Measurements from ENCODE around the gene SNX5. TPM values are rescaled to one million over a fixed set of nuclear protein-coding genes. Genes with fewer than 3 reads are reported as not detected.

Gene SNX5
- total RNA-seq = 100 to 1,000 TPM in 1 of 4 donors, 10 to 100 TPM in 3; 49.9 to 114 (median 64.5) TPM

DNA sequence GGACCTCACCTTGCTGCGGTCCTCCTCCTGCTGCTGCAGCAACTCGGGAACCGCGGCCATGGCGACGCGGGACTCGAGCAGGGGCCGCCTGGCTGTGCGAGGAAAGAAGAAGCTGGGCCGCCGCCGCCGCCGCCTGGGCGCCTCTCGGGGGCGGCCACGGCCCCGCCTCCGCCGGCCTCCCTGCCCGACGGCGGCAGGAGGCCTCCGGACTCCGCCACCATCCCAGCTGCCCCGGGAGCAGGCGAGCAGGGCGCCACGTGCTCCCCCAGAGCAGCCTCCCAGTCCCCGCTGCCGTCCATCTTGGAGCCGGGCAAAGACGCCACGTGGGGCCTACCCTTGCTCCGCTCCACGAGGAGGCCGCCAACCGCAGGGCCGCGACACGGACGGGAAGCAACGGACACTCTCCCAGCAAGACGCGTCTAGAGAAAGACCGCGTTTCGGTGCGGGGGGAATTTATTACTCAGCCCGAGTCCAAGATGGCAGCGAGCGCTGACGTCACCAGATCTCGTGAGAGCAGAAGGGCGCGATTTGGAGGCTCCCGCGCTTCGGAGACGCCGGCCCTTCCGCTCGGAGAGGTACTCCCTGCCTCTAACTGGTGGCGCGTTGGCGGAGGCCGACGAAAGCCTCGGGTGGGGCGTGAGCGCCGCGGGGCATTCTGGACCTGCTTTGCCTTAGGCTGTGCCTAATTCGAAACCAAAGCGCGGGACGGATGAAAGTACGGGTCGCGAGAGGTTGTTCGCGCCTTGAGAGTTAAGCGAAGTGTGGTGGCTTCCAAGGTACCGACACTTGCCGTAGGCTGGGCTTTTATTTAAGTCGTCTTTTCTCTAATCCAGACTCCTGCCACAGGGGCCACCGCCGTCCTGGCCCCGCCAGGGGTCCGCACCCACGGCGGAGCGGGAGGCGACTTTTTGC, at the start of gene SNX5, which contains the start of gene MGME1:
Gene SNX5, minus strand, starts transcription at position 429 of the 912 bp plus-strand sequence. Its CDS starts 369 bp downstream, at position 60.
Gene MGME1, plus strand, starts transcription at position 653 of the 912 bp plus-strand sequence. CDS start 842 bp downstream, outside the sequence.
- peak within 1 kb of the TSS; percentile 98 for H3K27ac ChIP-seq

GRCh38 chr20:18018100-18018499, 49.5 kb upstream of the SNX5 start:
- Histone ChIP-seq H3K27ac (no peak overlapping the region), H3K36me3 (peaks cover 13% of the 10 kb centered on the region), H3K27me3 (no peaks in the 10 kb centered on the region), H3K4me3 (no peak overlapping the region), H3K9me3 (no peaks in the 10 kb centered on the region), H3K4me1 (no peaks in the 10 kb centered on the region)
- DNase-seq (ENCODE audit: low spot score in 2 of 2) = no peak
- 84% methylated on average over 10 of the region's 10 CpGs for WGBS
- TF ChIP-seq POLR2AphosphoS5 (IDR thresholded peaks at IDR 0.05) (no peak), EP300 (IDR thresholded peaks at IDR 0.05) (no peak), POLR2A (IDR thresholded peaks at IDR 0.05) (no peak)
- TF ChIP-seq, protein P1, sequence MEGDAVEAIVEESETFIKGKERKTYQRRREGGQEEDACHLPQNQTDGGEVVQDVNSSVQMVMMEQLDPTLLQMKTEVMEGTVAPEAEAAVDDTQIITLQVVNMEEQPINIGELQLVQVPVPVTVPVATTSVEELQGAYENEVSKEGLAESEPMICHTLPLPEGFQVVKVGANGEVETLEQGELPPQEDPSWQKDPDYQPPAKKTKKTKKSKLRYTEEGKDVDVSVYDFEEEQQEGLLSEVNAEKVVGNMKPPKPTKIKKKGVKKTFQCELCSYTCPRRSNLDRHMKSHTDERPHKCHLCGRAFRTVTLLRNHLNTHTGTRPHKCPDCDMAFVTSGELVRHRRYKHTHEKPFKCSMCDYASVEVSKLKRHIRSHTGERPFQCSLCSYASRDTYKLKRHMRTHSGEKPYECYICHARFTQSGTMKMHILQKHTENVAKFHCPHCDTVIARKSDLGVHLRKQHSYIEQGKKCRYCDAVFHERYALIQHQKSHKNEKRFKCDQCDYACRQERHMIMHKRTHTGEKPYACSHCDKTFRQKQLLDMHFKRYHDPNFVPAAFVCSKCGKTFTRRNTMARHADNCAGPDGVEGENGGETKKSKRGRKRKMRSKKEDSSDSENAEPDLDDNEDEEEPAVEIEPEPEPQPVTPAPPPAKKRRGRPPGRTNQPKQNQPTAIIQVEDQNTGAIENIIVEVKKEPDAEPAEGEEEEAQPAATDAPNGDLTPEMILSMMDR (IDR thresholded peaks at IDR 0.05) = no peak

More for the DNA sequence above, at the start of gene SNX5, which contains the start of gene MGME1:
- Histone ChIP-seq H3K36me3 (no peaks in the 10 kb centered on the region), H3K27me3 (no peaks in the 10 kb centered on the region), H3K9me3 (no peaks in the 10 kb centered on the region), H3K4me3 (peak within 1 kb of the TSS; percentile 95), H3K4me1 (peaks cover 79% of the 10 kb centered on the region)
- WGBS = under 1% methylated on average over 61 of the region's 96 CpGs
- peak; percentile 99 for DNase-seq (ENCODE audit: low spot score in 2 of 2)
- TF ChIP-seq POLR2A (IDR thresholded peaks at IDR 0.05) = no peak
- TF ChIP-seq POLR2AphosphoS5 (IDR thresholded peaks at IDR 0.05) = peak; percentile 48 to 97 (median 92)

DNA sequence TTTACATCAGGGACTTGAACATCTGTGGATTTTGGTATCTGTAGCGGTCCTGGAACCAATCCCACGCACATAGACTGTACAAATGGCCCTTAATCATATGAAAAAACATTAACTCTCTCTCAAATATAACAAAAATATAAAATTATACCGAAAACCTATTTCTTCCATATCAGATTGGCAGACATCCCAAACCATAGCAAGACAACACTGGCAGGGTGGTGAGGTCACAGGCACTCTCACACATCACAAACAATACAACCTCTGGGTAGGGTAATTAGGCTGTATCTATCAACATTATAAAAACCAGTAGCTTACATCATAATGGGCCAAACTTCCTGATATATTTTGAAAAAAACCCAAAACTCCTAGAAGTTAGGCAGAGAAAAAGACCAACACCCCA, 48.2 kb upstream of the SNX5 start:
- H3K27me3 ChIP-seq = no peaks in the 10 kb centered on the region
- TF ChIP-seq EP300 (IDR thresholded peaks at IDR 0.05) (no peak), POLR2A (IDR thresholded peaks at IDR 0.05) (no peak), POLR2AphosphoS5 (IDR thresholded peaks at IDR 0.05) (no peak)
- TF ChIP-seq, protein P1 (IDR thresholded peaks at IDR 0.05) = no peak
- H3K4me1 ChIP-seq = no peaks in the 10 kb centered on the region
- no peaks in the 10 kb centered on the region for H3K9me3 ChIP-seq
- H3K27ac ChIP-seq = no peak overlapping the region
- H3K36me3 ChIP-seq = peaks cover 9% of the 10 kb centered on the region
- no peak overlapping the region for H3K4me3 ChIP-seq
- 75% methylated on average over 3 of the region's 3 CpGs for WGBS
- no peak for DNase-seq (ENCODE audit: low spot score in 2 of 2)

DNA sequence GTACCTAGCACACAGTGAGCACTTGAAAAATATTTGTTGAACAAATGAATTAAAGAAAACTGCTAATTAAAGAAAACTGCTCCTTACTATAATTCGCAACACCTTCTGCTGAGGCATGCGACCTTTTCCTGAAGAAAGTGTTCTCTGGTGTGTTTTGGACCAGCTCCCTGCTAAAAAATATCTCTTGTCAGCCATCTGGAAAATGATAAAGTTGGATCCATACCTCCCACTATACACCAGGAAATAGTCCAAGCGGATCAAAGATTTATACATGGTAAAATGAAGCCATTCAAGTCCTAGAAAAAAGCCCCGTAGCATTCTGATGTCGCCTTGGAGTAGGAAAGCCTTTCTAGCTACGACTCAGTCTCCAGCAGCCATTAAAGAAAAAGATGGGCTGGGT, 45.8 kb upstream of the SNX5 start:
- H3K4me3 ChIP-seq = no peak overlapping the region
- no peaks in the 10 kb centered on the region for H3K9me3 ChIP-seq
- no peaks in the 10 kb centered on the region for H3K4me1 ChIP-seq
- TF ChIP-seq POLR2A (IDR thresholded peaks at IDR 0.05) (no peak), POLR2AphosphoS5 (IDR thresholded peaks at IDR 0.05) (no peak), EP300 (IDR thresholded peaks at IDR 0.05) (no peak)
- TF ChIP-seq, protein P1 (IDR thresholded peaks at IDR 0.05) = no peak
- H3K36me3 ChIP-seq = no peaks in the 10 kb centered on the region
- H3K27ac ChIP-seq = no peak overlapping the region
- 86% methylated on average over 6 of the region's 6 CpGs for WGBS
- DNase-seq (ENCODE audit: low spot score in 2 of 2) = no peak
- H3K27me3 ChIP-seq = no peaks in the 10 kb centered on the region

DNA sequence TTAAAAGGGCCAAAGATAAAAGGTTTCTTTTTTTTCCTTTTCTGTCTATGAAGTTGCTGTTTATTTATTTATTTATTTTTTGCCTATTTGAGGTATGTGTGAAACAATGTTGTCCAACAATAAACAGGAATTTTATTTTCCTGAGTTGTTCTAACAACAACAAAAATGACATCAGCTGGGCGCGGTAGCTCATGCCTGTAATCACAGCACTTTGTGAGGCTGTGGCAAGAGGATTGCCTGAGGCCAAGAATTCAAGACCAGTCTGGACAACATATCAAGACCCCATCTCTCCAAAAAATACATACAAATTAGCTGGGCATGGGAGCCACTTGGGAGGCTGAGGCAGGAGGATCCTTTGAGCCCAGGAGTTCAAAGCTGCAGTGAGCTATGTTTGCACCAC, 44.3 kb upstream of the SNX5 start:
- TF ChIP-seq, protein P1 (IDR thresholded peaks at IDR 0.05) = no peak
- no peak for TF ChIP-seq POLR2AphosphoS5 (IDR thresholded peaks at IDR 0.05)
- no peak for TF ChIP-seq EP300 (IDR thresholded peaks at IDR 0.05)
- no peak for TF ChIP-seq POLR2A (IDR thresholded peaks at IDR 0.05)
- Histone ChIP-seq H3K27ac (no peak overlapping the region), H3K9me3 (no peaks in the 10 kb centered on the region), H3K4me1 (no peaks in the 10 kb centered on the region), H3K4me3 (no peak overlapping the region), H3K27me3 (no peaks in the 10 kb centered on the region), H3K36me3 (no peaks in the 10 kb centered on the region)
- 96% methylated on average over 2 of the region's 2 CpGs for WGBS
- DNase-seq (ENCODE audit: low spot score in 2 of 2) = no peak

Data from suprapubic skin (tissue), 4 donors.